IPS DF 4.7 (cell line): ENCODE results near the gene PUSL1.

Source experiments
- DNase-seq: peaks from one replicate; pipeline ENCODE4 v3.0.0-alpha.2; 2013; ENCODE audit warnings: low spot score; ENCODE audit errors: extremely low read depth

The PUSL1 gene

GRCh38 chr1:1294250-1294890, 14.0 kb upstream of the PUSL1 start:
- no peak for DNase-seq

GRCh38 chr1:1295154-1295923, 13.1 kb upstream of the PUSL1 start:
- no peak for DNase-seq

GRCh38 chr1:1296070-1297061, 12.0 kb upstream of the PUSL1 start:
- no peak for DNase-seq

GRCh38 chr1:1297802-1298424, 10.5 kb upstream of the PUSL1 start:
- no peak for DNase-seq

- DNase-seq = no peak
These were observed 9.3 kb upstream of the PUSL1 start for GRCh38 chr1:1298861-1299685.

- no peak for DNase-seq
These were observed 8.6 kb upstream of the PUSL1 start for GRCh38 chr1:1299686-1300351.

- no peak for DNase-seq
These were observed 8.1 kb upstream of the PUSL1 start for GRCh38 chr1:1300352-1300739.

- no peak for DNase-seq
These were observed 6.4 kb upstream of the PUSL1 start for GRCh38 chr1:1302006-1302430.

- no peak for DNase-seq
These were observed 5.4 kb upstream of the PUSL1 start for GRCh38 chr1:1302951-1303509.

- DNase-seq = no peak
These were observed 4.7 kb upstream of the PUSL1 start for GRCh38 chr1:1303736-1304135.

GRCh38 chr1:1304331-1305299, 3.8 kb upstream of the PUSL1 start:
- no peak for DNase-seq

- DNase-seq = no peak
These were observed 2.9 kb upstream of the PUSL1 start for GRCh38 chr1:1305300-1306069.

- no peak for DNase-seq
These were observed 2.2 kb upstream of the PUSL1 start for GRCh38 chr1:1306070-1306660.

- DNase-seq = no peak
These were observed 1.6 kb upstream of the PUSL1 start for GRCh38 chr1:1306661-1307260.

GRCh38 chr1:1307261-1307922, 1.0 kb upstream of the PUSL1 start:
- no peak for DNase-seq

- DNase-seq = no peak
These were observed 406 bp downstream of the PUSL1 start for GRCh38 chr1:1308756-1309250.
